AML-193 (cell line): ENCODE measurements around the gene TRAP1.

ENCODE experiments used
- DNase-seq, 2 experiments: peaks; one replicate each; lab custom pipeline; 2025; lab: John Stamatoyannopoulos, UW

The TRAP1 gene

DNA sequence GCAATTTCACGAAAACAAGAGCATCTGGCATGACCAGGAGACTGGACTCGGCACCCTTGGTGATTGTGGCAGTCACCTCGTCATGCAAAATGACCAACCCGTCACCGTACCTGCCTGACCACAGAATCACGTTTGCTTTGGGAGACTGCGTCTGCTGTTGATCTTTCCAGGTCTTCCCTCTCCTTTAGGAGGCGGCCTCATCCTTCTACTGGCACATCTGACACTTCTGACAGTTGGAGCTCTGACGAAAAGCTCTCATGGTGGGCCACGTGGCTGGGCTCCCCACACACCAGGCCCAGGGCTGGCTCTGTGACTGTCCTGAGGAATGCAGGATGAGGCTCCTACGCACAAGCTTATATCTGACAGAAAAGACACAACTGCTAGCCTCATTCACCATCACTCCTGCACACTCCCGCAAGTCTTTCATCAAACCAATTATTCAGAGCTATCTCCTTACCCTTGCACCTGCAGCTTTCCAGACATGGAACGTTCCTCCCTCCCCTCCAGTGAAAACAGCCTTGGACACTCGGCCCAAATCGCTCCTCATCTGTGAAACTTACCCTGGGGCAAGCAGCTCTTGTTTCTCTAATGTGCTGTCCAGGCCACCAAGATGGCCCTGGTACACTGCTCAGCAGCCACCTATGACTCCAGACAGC lies 3.6 kb downstream of the TRAP1 start:
- no peak for DNase-seq

- no peak for DNase-seq
Measured at GRCh38 chr16:3712861-3713372, 4.4 kb downstream of the TRAP1 start.

DNA sequence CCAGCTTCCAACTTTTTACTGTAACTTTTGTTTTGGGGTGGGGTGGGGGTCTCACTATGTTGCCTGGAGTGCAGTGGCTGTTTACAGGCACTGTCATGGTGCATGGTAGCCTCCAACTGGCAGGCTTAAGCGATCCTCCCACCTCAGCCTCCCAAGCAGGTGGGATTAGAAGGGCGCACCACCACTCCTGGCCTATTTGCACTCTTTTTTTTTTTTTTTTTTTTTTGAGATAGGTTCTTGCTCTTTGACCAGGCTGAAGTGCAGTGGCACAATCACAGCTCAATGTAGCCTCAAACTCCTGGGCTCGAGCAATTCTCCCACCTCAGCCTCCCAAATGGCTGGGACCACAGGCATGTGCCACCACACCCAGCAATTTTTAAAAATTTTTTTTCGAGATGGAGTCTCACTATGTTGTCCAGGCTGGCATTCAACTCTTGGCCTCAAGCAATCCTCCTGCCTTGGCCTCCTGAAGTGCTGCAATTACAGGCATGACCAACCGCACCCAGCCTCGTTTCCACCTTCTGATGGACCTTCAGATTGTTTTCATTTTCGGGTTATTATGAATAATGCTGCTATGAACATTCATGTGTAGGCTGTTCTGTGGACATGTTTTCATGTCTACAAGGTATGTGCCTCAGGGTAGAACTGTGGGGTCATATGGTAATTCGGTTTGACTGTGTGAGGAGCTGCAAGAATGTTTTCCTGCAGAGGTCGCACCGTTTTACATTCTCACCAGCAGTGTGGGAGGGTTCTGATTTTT lies 10.9 kb downstream of the TRAP1 start:
- no peak for DNase-seq

GRCh38 chr16:3702082-3702481 lies 15.2 kb downstream of the TRAP1 start:
- no peak for DNase-seq

GRCh38 chr16:3701531-3701930 lies 15.8 kb downstream of the TRAP1 start:
- DNase-seq, result no peak

DNA sequence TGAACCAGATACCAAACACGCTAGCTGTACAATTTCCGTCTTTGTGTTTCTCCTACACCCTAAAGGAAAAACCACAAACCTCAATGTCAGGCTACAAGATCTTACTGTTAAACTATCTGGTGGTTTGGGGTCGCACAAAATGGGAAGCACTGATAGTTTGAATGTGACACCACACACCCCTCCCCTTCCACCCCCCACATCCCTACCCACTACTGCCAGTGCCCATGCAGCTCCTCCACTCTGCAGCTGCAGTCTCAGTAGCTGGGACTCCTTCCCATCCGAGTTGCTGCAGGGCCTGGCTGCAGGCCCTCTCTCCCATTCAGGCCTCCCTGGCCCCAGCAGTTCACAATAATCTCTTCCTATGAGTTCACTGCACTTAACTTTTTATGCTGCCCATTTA lies 18.4 kb downstream of the TRAP1 start:
- DNase-seq, result no peak

GRCh38 chr16:3696425-3697218 lies 20.7 kb downstream of the TRAP1 start:
- DNase-seq, result no peak

DNA sequence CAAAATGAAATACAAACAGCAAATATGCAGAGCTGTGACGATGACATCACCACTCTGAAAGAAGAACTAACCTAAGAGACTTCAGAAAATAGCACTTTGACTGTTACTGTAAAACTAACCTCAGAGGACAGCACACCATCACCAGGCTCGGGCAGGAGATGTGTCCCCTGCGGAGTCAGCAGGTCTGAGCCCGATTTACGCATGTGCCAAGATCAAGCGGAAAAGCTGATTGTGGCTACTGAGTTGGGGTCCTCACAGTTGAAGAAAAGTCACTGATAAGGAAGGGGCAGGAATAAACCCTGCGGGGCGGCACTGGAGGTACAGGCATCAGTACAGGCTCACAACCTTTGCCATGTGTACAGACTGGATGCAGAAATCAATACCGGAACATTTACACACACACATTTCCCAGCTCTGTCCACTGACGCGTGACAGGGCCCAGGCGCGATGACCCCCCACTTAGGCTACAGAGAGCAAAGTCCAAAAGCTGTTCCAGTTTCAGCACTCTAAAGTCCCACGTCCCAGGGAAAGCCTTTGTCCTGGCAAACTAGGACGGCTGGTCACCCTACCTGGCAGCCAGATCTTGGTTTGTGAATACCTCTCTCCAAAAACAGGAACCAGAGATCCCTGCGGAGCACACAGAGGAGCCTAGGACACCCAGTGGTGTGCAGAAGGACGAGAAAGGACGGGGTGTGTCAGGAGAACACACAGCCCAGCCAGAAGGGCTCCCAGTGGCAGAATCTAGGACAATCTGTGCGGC lies 21.5 kb downstream of the TRAP1 start:
- no peak for DNase-seq

DNA sequence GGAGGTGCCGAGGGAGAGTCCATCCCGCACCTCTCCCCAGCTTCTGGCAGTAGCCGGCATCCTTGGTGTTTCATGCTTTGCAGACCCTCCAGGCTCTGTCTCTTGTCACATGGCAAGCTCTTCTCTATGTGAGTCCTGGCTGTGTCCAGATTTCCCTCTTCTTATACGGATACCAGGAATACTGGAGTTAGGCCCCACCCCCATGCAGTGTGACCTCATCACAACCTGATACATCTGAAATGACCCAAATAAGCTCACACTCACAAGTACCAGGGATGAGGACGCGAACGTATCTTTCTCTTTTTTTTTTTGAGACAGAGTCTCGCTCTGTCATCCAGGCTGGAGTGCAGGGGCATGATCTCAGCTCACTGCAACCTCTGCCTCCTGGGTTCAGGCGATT lies 23.3 kb downstream of the TRAP1 start:
- DNase-seq, result no peak

DNA sequence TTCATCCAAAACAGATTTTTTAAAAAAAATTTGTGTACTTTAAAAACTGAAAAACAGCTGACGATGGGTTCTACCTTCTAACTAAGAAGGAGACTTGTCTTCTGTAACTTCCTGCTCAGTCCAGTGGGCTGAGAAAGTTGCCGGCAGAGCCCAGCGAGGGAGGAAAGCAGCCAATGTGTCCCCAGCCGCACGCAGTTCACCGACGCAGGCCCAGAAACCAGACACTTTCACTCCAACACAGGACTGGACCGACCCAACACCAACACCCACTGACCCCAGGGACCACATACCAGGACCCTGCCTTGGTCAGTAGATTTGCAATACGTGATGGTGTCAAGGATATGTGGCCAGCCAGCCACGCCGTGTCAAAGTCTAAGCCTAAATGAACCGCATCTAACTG lies 25.6 kb downstream of the TRAP1 start:
- no peak for DNase-seq

- DNase-seq, result no peak
Measured at GRCh38 chr16:3690980-3691720, 26.2 kb downstream of the TRAP1 start.

GRCh38 chr16:3690470-3690928 lies 26.8 kb downstream of the TRAP1 start:
- peak; percentile 44 to 46 for DNase-seq

DNA sequence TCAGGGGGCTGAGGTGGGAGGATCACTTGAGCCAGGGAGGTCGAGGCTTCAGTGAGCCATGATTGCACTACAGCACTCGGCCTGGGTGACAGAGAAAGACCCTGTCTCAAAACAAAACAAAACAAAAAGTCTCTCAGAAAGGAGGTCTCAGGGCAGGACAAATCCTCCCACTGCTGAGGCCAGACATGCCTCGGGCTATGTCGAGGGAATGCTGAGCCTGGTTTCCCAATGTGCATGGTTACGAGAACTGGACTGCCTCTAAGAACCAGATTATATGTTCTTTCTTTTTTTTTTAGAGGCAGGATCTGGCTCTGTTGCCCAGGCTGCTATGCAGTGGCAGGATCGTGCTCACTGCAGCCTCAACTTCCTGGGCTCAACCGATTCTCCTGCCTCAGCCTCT lies 27.6 kb downstream of the TRAP1 start:
- no peak for DNase-seq

GRCh38 chr16:3687792-3688191 lies 29.5 kb downstream of the TRAP1 start:
- no peak for DNase-seq

DNA sequence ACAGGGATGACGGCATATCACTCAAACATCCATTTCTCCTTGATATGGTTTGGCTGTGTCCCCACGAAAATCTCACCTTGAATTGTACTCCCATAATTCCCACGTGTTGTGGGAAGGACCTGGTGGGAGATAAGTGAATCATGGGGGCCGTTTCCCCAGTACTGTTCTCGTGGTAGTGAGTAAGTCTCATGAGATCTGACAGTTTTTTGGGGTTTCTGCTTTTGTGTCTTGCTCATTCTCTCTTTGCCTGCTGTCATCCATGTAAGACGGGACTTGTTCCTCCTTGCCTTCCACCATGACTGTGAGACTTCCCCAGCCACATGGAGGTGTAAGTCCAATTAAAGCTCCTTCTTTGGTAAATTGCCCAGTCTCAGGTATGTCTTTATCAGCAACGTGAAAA lies 30.3 kb downstream of the TRAP1 start:
- DNase-seq, result no peak

GRCh38 chr16:3681206-3681605 lies 36.1 kb downstream of the TRAP1 start:
- DNase-seq, result no peak

DNA sequence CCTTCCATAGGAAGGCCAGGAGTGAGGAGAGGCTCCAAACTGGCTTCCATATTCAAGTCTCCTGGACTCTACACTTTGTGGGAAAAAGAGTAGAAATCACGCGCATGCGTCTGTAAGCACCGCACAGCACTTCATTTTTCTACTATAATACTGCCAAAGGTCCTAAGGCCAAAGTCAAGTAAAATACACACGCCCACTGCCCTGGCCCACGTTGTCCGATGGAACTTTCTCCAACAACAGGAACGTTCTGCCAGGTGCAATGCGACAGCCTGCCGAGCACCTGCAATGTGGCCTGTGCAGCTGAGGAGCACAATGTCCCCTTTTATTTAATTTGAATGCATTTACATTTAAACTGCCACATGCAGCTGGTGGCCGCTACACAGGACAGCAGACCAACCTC lies 39.3 kb downstream of the TRAP1 start:
- no peak for DNase-seq

DNA sequence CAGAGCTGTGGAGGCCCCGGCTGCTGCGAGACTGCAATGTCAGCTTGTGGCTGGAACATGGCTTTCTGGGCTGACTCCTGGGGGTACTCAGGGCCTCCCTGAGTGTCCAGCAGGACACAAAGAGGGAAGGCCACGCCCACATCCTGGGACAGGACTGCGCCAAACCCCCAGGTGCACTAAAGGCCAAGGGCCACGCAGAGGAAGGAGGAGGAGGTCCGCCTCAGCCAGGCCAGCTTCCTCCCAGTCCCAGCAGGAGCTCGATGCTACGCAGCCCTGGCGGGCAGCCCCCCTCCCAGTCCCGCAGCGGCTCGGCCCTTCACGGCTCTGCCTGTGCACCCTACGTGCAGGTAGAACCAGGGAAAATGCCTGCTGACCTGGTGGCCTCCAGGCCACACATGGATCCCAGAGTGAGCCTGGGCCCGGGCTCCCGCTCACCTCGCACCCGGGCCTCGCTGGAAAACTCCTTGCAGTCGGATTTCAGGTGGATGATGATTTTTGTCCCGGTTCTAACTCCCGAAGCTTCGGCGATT lies 41.7 kb downstream of the TRAP1 start:
- DNase-seq, result no peak

- no peak for DNase-seq
Measured at GRCh38 chr16:3674513-3675295, 42.6 kb downstream of the TRAP1 start.
